SW480 (cell line): ENCODE measurements around the gene SIGLEC15.
"Not testable (repeated sequence)": the region's sequence is repeated elsewhere in the genome, so short reads cannot be mapped to it uniquely, and the experiment has no call there.

ENCODE experiments used
- DNase-seq: peaks from one replicate; pipeline ENCODE4 v3.0.0-alpha.2; 2016; ENCODE audit warnings: low spot score

SIGLEC15 gene

GRCh38 chr18:45820106-45820745, 5.2 kb upstream of the SIGLEC15 start:
- no peak for DNase-seq

DNA sequence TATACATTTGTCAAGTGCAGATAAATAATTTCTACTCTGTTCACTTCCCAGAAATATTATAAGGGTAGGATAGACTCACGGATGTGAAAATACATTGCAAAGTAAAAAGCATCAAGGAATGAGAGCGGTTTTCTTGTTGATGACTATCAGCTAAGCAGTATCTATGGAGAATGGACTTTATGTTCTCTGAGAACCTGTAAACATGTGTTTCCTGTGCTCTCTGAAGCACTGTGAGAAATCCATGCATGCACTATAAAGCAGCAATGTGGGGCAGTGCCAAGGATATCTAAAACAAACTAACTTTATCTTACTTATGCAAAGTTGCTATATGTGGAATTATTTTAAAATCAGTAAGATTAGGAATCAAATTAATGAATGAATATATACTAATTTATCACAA, 4.4 kb upstream of the SIGLEC15 start:
- DNase-seq = no peak

- no peak for DNase-seq
These were observed 3.8 kb upstream of the SIGLEC15 start for GRCh38 chr18:45821711-45822110.

DNA sequence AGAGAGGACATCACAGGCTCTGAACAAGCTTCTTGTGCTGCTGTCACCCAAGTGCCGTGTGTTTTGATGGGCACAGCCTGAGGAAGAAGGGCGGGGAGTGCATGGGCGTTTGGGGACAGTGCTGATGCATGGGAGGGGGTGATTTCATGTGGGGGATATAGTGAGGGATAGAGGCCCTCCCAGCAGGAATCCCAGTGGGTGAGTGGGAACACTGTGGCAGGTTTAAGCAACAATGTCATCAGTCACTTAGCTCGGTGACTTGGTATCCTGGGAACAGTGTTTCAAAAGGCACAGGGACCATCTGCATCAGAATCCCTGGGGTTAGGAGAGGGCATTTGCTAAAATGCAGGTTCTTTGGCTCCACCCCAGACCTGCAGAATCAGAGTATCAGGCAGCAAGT, 609 bp downstream of the SIGLEC15 start:
- DNase-seq = no peak

DNA sequence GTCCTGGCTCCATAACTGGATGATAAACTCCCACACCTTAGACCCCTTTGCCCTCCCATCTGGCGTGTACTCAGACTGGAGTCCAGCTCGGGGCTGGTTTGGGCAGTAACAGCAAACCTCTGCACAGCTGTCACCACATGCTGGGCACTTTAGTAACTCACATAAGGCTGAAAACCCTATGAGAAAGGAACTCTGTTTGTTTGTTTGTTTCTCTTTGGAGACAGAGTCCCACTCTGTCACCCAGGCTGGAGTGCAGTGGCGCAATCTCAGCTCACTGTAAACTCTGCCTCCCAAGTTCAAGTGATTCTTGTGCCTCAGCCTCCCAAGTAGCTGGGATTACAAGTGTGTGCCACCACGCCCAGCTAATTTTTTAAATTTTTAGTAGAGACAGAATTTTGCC, 1.2 kb downstream of the SIGLEC15 start:
- not testable (repeated sequence) for DNase-seq

GRCh38 chr18:45828917-45829811, 3.7 kb downstream of the SIGLEC15 start:
- DNase-seq = peak; percentile 39

- DNase-seq = no peak
These were observed 4.4 kb downstream of the SIGLEC15 start for GRCh38 chr18:45829855-45830254.

- no peak for DNase-seq
These were observed 5.4 kb downstream of the SIGLEC15 start for GRCh38 chr18:45830917-45831316.

DNA sequence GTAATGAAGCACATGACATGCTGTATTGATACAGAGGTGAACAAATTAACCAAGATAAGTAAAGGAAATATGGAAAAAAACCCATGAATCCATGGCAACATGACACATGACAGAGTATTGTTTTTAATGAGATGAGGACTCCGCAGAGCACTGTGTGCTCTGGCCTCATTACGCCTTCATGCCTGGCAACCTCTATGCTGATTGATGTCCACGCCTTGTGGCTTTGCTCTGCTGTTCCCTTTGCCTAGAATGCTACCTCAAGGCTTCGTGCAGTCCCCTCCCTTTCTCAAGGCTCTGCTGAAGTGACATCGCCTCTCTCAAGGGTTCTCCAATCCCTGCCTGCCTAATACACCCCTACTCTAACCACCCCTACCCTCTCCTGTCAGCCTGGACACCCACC, 8.4 kb downstream of the SIGLEC15 start:
- DNase-seq = no peak

- no peak for DNase-seq
These were observed 8.8 kb downstream of the SIGLEC15 start for GRCh38 chr18:45834306-45834705.

GRCh38 chr18:45835057-45835636, 9.7 kb downstream of the SIGLEC15 start:
- no peak for DNase-seq

GRCh38 chr18:45836242-45837205, 11.0 kb downstream of the SIGLEC15 start:
- no peak for DNase-seq

DNA sequence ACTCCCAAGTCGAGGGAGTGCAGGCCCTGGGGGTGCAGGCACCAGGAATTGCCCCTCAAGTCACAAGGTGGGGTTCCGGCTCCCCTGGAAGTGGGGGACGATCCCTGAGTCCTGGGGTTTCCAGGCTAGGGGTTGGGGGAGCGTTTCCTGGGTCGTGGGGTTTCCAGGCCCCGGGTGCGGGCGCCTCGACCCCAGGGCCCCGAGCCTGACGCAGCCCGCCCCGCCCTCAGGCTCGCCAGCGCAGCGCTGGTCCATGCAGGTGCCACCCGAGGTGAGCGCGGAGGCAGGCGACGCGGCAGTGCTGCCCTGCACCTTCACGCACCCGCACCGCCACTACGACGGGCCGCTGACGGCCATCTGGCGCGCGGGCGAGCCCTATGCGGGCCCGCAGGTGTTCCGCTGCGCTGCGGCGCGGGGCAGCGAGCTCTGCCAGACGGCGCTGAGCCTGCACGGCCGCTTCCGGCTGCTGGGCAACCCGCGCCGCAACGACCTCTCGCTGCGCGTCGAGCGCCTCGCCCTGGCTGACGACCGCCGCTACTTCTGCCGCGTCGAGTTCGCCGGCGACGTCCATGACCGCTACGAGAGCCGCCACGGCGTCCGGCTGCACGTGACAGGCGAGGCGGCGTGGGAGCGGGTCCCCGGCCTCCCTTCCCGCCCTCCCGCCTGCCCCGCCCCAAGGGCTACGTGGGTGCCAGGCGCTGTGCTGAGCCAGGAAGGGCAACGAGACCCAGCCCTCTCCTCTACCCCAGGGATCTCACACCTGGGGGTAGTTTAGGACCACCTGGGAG, 12.0 kb downstream of the SIGLEC15 start:
- DNase-seq = peak; percentile 11

- no peak for DNase-seq
These were observed 13.0 kb downstream of the SIGLEC15 start for GRCh38 chr18:45838302-45839070.

DNA sequence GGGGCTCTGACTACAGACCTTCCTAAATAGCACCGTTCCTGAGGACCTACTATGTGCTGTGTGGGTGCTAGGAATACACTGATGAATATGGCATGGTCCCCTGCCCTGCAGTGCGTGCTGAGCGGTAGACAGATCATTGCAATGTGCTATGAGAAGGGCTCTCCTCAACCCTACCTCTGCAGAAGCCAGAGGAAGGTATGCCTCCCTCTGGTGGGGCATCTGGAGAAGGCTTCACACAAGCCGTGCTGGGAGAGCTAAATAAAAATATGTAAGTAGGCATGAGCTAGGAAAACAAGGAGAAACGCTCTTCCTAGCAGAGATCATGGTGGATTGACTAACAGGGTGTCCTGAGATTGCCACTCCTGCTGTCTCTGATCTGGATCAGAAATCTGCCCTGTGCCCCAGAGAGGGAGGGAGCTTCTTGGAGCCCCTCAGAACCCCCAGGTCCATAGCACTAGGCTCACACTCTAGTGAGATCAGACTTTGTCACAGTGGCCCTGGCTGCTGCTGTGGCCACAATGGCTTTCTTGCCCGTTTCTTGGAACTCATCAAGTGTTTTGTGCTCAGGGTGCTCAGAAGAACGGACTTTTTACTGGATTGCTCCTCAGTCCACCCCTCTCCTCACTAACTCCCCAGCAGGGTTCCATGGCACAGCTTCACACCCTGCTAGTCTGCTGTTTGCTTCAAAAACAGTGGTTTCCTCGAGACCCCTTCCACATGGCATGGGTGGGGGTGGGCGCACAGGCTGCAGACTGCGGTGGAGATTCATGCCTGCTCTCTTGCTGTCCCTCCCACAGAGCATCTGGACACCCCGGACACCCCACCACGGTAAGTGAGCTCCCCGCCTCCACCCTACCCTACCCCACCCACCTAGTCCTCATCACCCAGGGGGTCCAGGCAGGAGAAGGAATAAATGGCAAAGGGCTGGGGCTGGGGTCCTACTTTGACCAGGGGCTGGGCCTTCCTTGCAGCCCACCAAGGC, 14.2 kb downstream of the SIGLEC15 start:
- peak; percentile 27 for DNase-seq

- no peak for DNase-seq
These were observed 15.7 kb downstream of the SIGLEC15 start for GRCh38 chr18:45841060-45841764.

DNA sequence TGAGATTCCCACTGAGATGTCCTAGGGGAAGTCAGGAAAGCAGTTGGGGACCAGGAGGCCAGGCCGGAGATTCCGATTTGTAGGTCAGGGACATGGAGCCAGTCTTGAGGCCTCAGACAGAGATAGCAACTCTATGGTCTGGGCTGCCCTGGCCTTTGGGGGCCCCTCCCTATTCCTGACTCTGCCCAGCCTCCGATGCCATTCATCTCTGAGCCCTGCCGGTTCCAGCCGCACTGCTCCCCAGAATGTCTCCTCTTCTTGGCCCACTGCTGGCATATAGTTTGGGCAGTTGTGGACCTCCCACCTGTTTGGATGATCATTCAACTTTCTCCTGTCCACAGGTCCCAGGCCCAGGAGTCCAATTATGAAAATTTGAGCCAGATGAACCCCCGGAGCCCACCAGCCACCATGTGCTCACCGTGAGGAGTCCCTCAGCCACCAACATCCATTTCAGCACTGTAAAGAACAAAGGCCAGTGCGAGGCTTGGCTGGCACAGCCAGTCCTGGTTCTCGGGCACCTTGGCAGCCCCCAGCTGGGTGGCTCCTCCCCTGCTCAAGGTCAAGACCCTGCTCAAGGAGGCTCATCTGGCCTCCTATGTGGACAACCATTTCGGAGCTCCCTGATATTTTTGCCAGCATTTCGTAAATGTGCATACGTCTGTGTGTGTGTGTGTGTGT, 16.4 kb downstream of the SIGLEC15 start:
- no peak for DNase-seq

- DNase-seq = no peak
These were observed 17.5 kb downstream of the SIGLEC15 start for GRCh38 chr18:45843019-45843418.
